GM23338 (cell line): ENCODE results near the gene OAT. TPM values are rescaled to one million over a fixed set of nuclear protein-coding genes. Genes with fewer than 3 reads are reported as not detected.

ENCODE experiments used
- ATAC-seq: fragments of 200-7000 bp; cut with Tn5 transposase; 3 replicates; pipeline ENCODE4 v1.9.1; 2020
- DNase-seq: peaks from one replicate; pipeline ENCODE4 v3.0.0-alpha.2; 2015; ENCODE audit warnings: low spot score
- H2AFZ ChIP-seq: fragments of 200-600 bp; sonication (generic); 2 replicates; pipeline ENCODE4 v1.8.0; 2016; ENCODE audit warnings: antibody characterized with exemption, mild to moderate bottlenecking, moderate library complexity
- H3F3A ChIP-seq: fragments of 200-600 bp; sonication (generic); replicated peaks from 2 replicates; pipeline ENCODE4 v1.8.0; 2017; ENCODE audit warnings: antibody characterized with exemption, mixed run types, low read depth
- H3K27ac ChIP-seq: fragments of 200-600 bp; sonication (generic); 2 replicates; pipeline ENCODE4 v1.6.1; 2016; ENCODE audit warnings: low read depth
- H3K27me3 ChIP-seq: fragments of 200-600 bp; sonication (generic); 2 replicates; pipeline ENCODE4 v1.8.0; 2016; ENCODE audit warnings: mild to moderate bottlenecking, mixed run types, moderate library complexity; ENCODE audit not compliant: insufficient read depth
- H3K36me3 ChIP-seq: fragments of 200-600 bp; sonication (generic); 2 replicates; pipeline ENCODE4 v1.8.0; 2016; ENCODE audit warnings: mild to moderate bottlenecking; ENCODE audit not compliant: insufficient read depth
- H3K4me1 ChIP-seq: fragments of 200-600 bp; sonication (generic); 2 replicates; pipeline ENCODE4 v1.8.0; 2016; ENCODE audit warnings: mild to moderate bottlenecking, moderate library complexity; ENCODE audit not compliant: insufficient read depth
- H3K4me2 ChIP-seq: fragments of 200-600 bp; sonication (generic); 2 replicates; pipeline ENCODE4 v1.7.1; 2017; ENCODE audit warnings: mixed run types
- H3K4me3 ChIP-seq: fragments of 200-600 bp; sonication (generic); 2 replicates; pipeline ENCODE4 v1.6.1; 2016; ENCODE audit warnings: mixed run types
- H3K79me2 ChIP-seq: fragments of 200-600 bp; sonication (generic); replicated peaks from 2 replicates; pipeline ENCODE4 v1.8.0; 2017; ENCODE audit warnings: mild to moderate bottlenecking; ENCODE audit not compliant: insufficient read depth
- H3K9me2 ChIP-seq: fragments of 200-600 bp; sonication (generic); 2 replicates; pipeline ENCODE4 v1.8.0; 2017; ENCODE audit not compliant: insufficient read depth
- H4K20me1 ChIP-seq: fragments of 200-600 bp; sonication (generic); replicated peaks from 2 replicates; pipeline ENCODE4 v1.8.0; 2017; ENCODE audit warnings: mild to moderate bottlenecking; ENCODE audit not compliant: insufficient read depth
- H3K27ac Mint-ChIP-seq: 2 replicates; pipeline ENCODE4 v1.8.0; 2020; ENCODE audit warnings: inconsistent platforms, mild to moderate bottlenecking, moderate library complexity, mixed read lengths
- H3K27me3 Mint-ChIP-seq: 3 replicates; pipeline ENCODE4 v1.8.0; 2022; ENCODE audit warnings: low read depth, mild to moderate bottlenecking, moderate library complexity, mixed read lengths, inconsistent platforms; ENCODE audit not compliant: insufficient read depth, poor library complexity
- H3K36me3 Mint-ChIP-seq: 3 replicates; pipeline ENCODE4 v1.8.0; 2021; ENCODE audit warnings: low read depth, mild to moderate bottlenecking, inconsistent platforms, moderate library complexity, mixed read lengths
- H3K4me1 Mint-ChIP-seq: 3 replicates; pipeline ENCODE4 v1.8.0; 2020; ENCODE audit warnings: mild to moderate bottlenecking, inconsistent platforms, mixed read lengths
- H3K4me3 Mint-ChIP-seq: 3 replicates; pipeline ENCODE4 v1.8.0; 2021; ENCODE audit warnings: moderate library complexity, mild to moderate bottlenecking, inconsistent platforms, mixed read lengths
- H3K9me3 Mint-ChIP-seq: 3 replicates; pipeline ENCODE4 v1.8.0; 2020; ENCODE audit warnings: moderate library complexity, mild to moderate bottlenecking, inconsistent platforms, mixed read lengths
- CREB1 ChIP-seq: fragments of 250-450 bp; sonication (Bioruptor Pico); IDR thresholded peaks from 2 replicates; pipeline ENCODE4 v1.5.0; 2020; ENCODE audit warnings: low read depth, mild to moderate bottlenecking, moderate library complexity
- EZH2 ChIP-seq: fragments of 200-600 bp; sonication (generic); IDR thresholded peaks from one replicate; pipeline ENCODE4 v1.8.0; 2017; ENCODE audit warnings: antibody characterized with exemption, mild to moderate bottlenecking, low read depth; ENCODE audit not compliant: unreplicated experiment
- EZH2phosphoT487 ChIP-seq: fragments of 200-600 bp; sonication (generic); IDR thresholded peaks from one replicate; pipeline ENCODE4 v1.8.1; 2018; ENCODE audit warnings: antibody characterized with exemption; ENCODE audit not compliant: unreplicated experiment
- JUNB ChIP-seq: IDR thresholded peaks from one replicate; pipeline ENCODE4 v1.6.1; 2016; ENCODE audit warnings: antibody characterized with exemption; ENCODE audit not compliant: unreplicated experiment
- NANOG ChIP-seq: IDR thresholded peaks from 2 replicates; pipeline ENCODE4 v1.6.1; 2016; ENCODE audit warnings: antibody characterized with exemption, borderline replicate concordance
- POLR2AphosphoS5 ChIP-seq: IDR thresholded peaks from 2 replicates; pipeline ENCODE4 v1.6.1; 2016; ENCODE audit warnings: antibody characterized with exemption, low read depth
- STAT1 ChIP-seq: IDR thresholded peaks from one replicate; pipeline ENCODE4 v1.6.1; 2016; ENCODE audit warnings: antibody characterized with exemption; ENCODE audit not compliant: unreplicated experiment
- ZNF114 ChIP-seq: fragments of 250-450 bp; sonication (Bioruptor Pico); IDR thresholded peaks from 2 replicates; pipeline ENCODE4 v1.5.0; 2020; ENCODE audit warnings: mild to moderate bottlenecking, moderate library complexity
- ZNF331 ChIP-seq: fragments of 250-450 bp; sonication (Bioruptor Pico); IDR thresholded peaks from 2 replicates; pipeline ENCODE4 v1.5.0; 2020; ENCODE audit warnings: low read depth, mild to moderate bottlenecking, moderate library complexity
- long read RNA-seq: library from polyadenylated mRNA; unstranded; transcript quantifications from one replicate; pipeline ENCODE4 v2.0.0, GENCODE V29; 2020; ENCODE audit not compliant: unreplicated experiment
- polyA plus RNA-seq: library from polyadenylated mRNA; unstranded; fragments of >200 nt; fragmentation: Nextera tagmentation; extraction: Ambion mirVana; gene quantifications from 2 replicates; pipeline ENCODE4 v1.2.1, GENCODE V29; 2016
- total RNA-seq: library from RNA; depleted of rRNA; stranded (reverse); fragments of >200 nt; shearing (Covaris generic); gene quantifications from 2 replicates; pipeline ENCODE4 v1.2.3, GENCODE V29; 2014; rRNA removed
- TF ChIP-seq, protein P1 (sequence below): IDR thresholded peaks from 2 replicates; pipeline ENCODE4 v1.6.1; 2016; ENCODE audit warnings: antibody characterized with exemption
- TF ChIP-seq, protein P2 (sequence below): IDR thresholded peaks from one replicate; pipeline ENCODE4 v1.6.1; 2018; ENCODE audit warnings: antibody characterized with exemption; ENCODE audit not compliant: unreplicated experiment
- TF ChIP-seq, protein P3 (sequence below): fragments of 250-450 bp; sonication (Bioruptor Pico); IDR thresholded peaks from 2 replicates; pipeline ENCODE4 v1.5.0; 2020; ENCODE audit warnings: mild to moderate bottlenecking, moderate library complexity
- TF ChIP-seq, protein P4 (sequence below), 2 experiments: fragments of 200-600 bp in 1 of 2; sonication (generic) in 1 of 2; conservative IDR thresholded peaks; 2 replicates each; pipeline versions ENCODE4 v1.5.1 to v1.6.1; 2016 to 2017; ENCODE audit warnings: antibody characterized with exemption in 2 of 2, low read depth in 2 of 2, mild to moderate bottlenecking in 2 of 2, moderate library complexity in 1 of 2

The OAT gene
- total RNA-seq (139 and 158 TPM in 2 replicates), polyA plus RNA-seq (131 and 136 TPM in 2 replicates)
- long read RNA-seq, transcript OAT-201 (10 exons, 2,048 nt): major isoform, 127 of 144 reads
- long read RNA-seq, partial matches to known transcripts: 8 of 144 reads
- long read RNA-seq, other reads (novel, unspliced or antisense): 7 of 144 reads

DNA sequence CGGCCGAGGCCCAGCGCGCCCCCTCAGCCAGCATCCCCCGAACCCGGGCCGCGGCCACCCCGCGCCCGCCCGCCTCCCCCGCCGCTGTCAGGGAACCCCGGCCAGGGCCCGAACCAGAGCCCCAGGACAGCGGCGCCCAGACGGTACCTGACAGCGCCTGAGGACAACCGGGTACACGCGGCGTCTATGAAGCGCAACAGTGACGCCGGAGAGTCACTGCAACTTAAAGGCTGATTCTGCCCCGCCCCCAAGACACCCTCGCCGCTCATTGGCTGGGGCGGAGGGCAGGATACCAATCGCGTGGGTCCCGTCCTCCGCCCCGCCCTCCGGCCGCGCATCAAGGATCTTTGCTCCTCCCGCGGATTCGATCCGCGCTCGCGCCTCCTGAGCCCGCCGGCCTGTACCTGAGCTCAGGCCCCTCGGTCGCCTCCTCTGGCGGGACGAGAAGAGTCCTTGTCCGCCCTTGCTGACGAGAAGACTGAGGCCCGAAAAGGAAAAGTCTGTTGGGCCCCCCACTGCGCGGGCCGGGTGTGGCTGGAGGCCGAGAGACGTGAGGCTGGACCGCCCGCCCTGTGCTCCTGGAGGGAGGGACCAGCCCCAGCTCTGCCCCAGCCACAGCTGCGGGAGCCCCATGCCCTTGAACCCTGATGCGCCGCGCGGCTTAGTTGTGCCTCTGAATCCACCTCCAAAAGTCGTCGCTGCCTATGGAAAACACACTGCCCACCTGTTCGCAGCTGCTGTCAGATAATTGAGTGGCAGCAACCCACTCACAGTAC lies at the start of gene OAT:
TSS of gene OAT (minus strand) at position 198 of the 776 bp plus-strand sequence. CDS start 6,752 bp downstream, outside the sequence.
- Histone ChIP-seq H3F3A (peaks cover 8% of the 10 kb centered on the region; the same call in 1 of the 2 replicates), H3K36me3 (no peaks in the 10 kb centered on the region; the same call in 1 of the 2 replicates), H3K27me3 (0 out of 2 replicates have a peak, but pooled peaks cover 4% of the 10 kb centered on the region), H2AFZ (peak within 1 kb of the TSS; percentile 93), H3K27ac (0 out of 2 replicates have a peak within 1 kb of the TSS, but pooled peaks have one; percentile 60), H3K79me2 (peaks cover 37% of the 10 kb centered on the region), H3K4me2 (peak within 1 kb of the TSS; percentile 83), H3K4me1 (peaks cover 49% of the 10 kb centered on the region), H4K20me1 (peaks cover 21% of the 10 kb centered on the region), H3K4me3 (peak within 1 kb of the TSS; percentile 78), H3K9me2 (no peaks in the 10 kb centered on the region)
- Mint-ChIP-seq H3K27me3 (peaks cover 22% of the 10 kb centered on the region), H3K4me1 (peaks cover 38% of the 10 kb centered on the region), H3K27ac (no peak within 1 kb of the TSS; the same call in 1 of the 2 replicates), H3K9me3 (no peaks in the 10 kb centered on the region), H3K36me3 (no peaks in the 10 kb centered on the region), H3K4me3 (peak within 1 kb of the TSS; percentile 88)
- ATAC-seq (peak; percentile 90), DNase-seq (peak; percentile 100)
- no peak for TF ChIP-seq NANOG
- TF ChIP-seq, protein P1, sequence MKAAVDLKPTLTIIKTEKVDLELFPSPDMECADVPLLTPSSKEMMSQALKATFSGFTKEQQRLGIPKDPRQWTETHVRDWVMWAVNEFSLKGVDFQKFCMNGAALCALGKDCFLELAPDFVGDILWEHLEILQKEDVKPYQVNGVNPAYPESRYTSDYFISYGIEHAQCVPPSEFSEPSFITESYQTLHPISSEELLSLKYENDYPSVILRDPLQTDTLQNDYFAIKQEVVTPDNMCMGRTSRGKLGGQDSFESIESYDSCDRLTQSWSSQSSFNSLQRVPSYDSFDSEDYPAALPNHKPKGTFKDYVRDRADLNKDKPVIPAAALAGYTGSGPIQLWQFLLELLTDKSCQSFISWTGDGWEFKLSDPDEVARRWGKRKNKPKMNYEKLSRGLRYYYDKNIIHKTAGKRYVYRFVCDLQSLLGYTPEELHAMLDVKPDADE: no peak; the same call in 1 of the 2 replicates
- peak; percentile 99 for TF ChIP-seq POLR2AphosphoS5
- no peak for TF ChIP-seq STAT1
- no peak for TF ChIP-seq EZH2phosphoT487
- TF ChIP-seq JUNB: no peak
- no peak for TF ChIP-seq ZNF114 (CRISPR knock-in tag)
- TF ChIP-seq EZH2: no peak
- TF ChIP-seq, protein P2, sequence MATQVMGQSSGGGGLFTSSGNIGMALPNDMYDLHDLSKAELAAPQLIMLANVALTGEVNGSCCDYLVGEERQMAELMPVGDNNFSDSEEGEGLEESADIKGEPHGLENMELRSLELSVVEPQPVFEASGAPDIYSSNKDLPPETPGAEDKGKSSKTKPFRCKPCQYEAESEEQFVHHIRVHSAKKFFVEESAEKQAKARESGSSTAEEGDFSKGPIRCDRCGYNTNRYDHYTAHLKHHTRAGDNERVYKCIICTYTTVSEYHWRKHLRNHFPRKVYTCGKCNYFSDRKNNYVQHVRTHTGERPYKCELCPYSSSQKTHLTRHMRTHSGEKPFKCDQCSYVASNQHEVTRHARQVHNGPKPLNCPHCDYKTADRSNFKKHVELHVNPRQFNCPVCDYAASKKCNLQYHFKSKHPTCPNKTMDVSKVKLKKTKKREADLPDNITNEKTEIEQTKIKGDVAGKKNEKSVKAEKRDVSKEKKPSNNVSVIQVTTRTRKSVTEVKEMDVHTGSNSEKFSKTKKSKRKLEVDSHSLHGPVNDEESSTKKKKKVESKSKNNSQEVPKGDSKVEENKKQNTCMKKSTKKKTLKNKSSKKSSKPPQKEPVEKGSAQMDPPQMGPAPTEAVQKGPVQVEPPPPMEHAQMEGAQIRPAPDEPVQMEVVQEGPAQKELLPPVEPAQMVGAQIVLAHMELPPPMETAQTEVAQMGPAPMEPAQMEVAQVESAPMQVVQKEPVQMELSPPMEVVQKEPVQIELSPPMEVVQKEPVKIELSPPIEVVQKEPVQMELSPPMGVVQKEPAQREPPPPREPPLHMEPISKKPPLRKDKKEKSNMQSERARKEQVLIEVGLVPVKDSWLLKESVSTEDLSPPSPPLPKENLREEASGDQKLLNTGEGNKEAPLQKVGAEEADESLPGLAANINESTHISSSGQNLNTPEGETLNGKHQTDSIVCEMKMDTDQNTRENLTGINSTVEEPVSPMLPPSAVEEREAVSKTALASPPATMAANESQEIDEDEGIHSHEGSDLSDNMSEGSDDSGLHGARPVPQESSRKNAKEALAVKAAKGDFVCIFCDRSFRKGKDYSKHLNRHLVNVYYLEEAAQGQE: no peak
- TF ChIP-seq, protein P3, sequence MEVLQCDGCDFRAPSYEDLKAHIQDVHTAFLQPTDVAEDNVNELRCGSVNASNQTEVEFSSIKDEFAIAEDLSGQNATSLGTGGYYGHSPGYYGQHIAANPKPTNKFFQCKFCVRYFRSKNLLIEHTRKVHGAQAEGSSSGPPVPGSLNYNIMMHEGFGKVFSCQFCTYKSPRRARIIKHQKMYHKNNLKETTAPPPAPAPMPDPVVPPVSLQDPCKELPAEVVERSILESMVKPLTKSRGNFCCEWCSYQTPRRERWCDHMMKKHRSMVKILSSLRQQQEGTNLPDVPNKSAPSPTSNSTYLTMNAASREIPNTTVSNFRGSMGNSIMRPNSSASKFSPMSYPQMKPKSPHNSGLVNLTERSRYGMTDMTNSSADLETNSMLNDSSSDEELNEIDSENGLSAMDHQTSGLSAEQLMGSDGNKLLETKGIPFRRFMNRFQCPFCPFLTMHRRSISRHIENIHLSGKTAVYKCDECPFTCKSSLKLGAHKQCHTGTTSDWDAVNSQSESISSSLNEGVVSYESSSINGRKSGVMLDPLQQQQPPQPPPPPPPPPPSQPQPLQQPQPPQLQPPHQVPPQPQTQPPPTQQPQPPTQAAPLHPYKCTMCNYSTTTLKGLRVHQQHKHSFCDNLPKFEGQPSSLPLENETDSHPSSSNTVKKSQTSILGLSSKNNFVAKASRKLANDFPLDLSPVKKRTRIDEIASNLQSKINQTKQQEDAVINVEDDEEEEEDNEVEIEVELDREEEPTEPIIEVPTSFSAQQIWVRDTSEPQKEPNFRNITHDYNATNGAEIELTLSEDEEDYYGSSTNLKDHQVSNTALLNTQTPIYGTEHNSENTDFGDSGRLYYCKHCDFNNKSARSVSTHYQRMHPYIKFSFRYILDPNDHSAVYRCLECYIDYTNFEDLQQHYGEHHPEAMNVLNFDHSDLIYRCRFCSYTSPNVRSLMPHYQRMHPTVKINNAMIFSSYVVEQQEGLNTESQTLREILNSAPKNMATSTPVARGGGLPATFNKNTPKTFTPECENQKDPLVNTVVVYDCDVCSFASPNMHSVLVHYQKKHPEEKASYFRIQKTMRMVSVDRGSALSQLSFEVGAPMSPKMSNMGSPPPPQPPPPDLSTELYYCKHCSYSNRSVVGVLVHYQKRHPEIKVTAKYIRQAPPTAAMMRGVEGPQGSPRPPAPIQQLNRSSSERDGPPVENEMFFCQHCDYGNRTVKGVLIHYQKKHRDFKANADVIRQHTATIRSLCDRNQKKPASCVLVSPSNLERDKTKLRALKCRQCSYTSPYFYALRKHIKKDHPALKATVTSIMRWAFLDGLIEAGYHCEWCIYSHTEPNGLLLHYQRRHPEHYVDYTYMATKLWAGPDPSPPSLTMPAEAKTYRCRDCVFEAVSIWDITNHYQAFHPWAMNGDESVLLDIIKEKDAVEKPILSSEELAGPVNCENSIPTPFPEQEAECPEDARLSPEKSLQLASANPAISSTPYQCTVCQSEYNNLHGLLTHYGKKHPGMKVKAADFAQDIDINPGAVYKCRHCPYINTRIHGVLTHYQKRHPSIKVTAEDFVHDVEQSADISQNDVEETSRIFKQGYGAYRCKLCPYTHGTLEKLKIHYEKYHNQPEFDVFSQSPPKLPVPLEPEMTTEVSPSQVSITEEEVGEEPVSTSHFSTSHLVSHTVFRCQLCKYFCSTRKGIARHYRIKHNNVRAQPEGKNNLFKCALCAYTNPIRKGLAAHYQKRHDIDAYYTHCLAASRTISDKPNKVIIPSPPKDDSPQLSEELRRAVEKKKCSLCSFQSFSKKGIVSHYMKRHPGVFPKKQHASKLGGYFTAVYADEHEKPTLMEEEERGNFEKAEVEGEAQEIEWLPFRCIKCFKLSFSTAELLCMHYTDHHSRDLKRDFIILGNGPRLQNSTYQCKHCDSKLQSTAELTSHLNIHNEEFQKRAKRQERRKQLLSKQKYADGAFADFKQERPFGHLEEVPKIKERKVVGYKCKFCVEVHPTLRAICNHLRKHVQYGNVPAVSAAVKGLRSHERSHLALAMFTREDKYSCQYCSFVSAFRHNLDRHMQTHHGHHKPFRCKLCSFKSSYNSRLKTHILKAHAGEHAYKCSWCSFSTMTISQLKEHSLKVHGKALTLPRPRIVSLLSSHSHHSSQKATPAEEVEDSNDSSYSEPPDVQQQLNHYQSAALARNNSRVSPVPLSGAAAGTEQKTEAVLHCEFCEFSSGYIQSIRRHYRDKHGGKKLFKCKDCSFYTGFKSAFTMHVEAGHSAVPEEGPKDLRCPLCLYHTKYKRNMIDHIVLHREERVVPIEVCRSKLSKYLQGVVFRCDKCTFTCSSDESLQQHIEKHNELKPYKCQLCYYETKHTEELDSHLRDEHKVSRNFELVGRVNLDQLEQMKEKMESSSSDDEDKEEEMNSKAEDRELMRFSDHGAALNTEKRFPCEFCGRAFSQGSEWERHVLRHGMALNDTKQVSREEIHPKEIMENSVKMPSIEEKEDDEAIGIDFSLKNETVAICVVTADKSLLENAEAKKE (CRISPR knock-in tag): no peak
- TF ChIP-seq, protein P4, sequence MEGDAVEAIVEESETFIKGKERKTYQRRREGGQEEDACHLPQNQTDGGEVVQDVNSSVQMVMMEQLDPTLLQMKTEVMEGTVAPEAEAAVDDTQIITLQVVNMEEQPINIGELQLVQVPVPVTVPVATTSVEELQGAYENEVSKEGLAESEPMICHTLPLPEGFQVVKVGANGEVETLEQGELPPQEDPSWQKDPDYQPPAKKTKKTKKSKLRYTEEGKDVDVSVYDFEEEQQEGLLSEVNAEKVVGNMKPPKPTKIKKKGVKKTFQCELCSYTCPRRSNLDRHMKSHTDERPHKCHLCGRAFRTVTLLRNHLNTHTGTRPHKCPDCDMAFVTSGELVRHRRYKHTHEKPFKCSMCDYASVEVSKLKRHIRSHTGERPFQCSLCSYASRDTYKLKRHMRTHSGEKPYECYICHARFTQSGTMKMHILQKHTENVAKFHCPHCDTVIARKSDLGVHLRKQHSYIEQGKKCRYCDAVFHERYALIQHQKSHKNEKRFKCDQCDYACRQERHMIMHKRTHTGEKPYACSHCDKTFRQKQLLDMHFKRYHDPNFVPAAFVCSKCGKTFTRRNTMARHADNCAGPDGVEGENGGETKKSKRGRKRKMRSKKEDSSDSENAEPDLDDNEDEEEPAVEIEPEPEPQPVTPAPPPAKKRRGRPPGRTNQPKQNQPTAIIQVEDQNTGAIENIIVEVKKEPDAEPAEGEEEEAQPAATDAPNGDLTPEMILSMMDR (conservative IDR thresholded peaks at IDR 0.05; ENCODE audit: low read depth in 2 of 2): peak; percentile 14 to 44; a peak in 2 of 4 replicates
- peak; percentile 84 for TF ChIP-seq CREB1
- TF ChIP-seq ZNF331 (CRISPR knock-in tag): no peak
